HEK293 (cell line): Measurements from ENCODE around the gene SLC34A3.

Experiments
- CTCF ChIA-PET: fragments of 350-600 bp; formaldehyde crosslinking; extraction: SDS; loops from one replicate; lab custom pipeline; 2021; ENCODE audit warnings: antibody characterized with exemption; lab: Yijun Ruan, JAX
- POLR2A ChIA-PET: fragments of 300-600 bp; formaldehyde crosslinking; extraction: SDS; loops from one replicate; lab custom pipeline; 2020; ENCODE audit warnings: antibody characterized with exemption, inconsistent platforms; lab: Yijun Ruan, JAX
- H3K27ac ChIP-seq: fragments of 200-500 bp; sonication (Bioruptor generic); 2 replicates; pipeline ENCODE4 v1.5.1; 2014; ENCODE audit warnings: low read depth, low read length, control low read depth, inconsistent platforms; ENCODE audit errors: extremely low read depth
- H3K36me3 ChIP-seq, 2 experiments: fragments of 200-500 bp in 1 of 2; sonication (Bioruptor generic) in 1 of 2; 1 replicate in 1 of 2; 2 replicates in 1 of 2; pipeline ENCODE4 v1.5.1; 2014 to 2017; ENCODE audit warnings: inconsistent platforms in 2 of 2, low read length in 2 of 2; ENCODE audit not compliant: control insufficient read depth in 2 of 2, insufficient read depth in 1 of 2
- H3K4me1 ChIP-seq: fragments of 200-500 bp; sonication (Bioruptor generic); 2 replicates; pipeline ENCODE4 v1.5.1; 2014; ENCODE audit warnings: mild to moderate bottlenecking, low read length, inconsistent platforms; ENCODE audit not compliant: control insufficient read depth, insufficient read depth
- H3K4me3 ChIP-seq: 2 replicates; pipeline ENCODE4 v1.5.1; 2011; ENCODE audit warnings: low read depth, mild to moderate bottlenecking, control low read depth, low read length, moderate library complexity
- H3K9me3 ChIP-seq: fragments of 200-500 bp; sonication (Bioruptor generic); 2 replicates; pipeline ENCODE4 v1.5.1; 2014; ENCODE audit warnings: low read depth, low read length, inconsistent platforms; ENCODE audit not compliant: control insufficient read depth, insufficient read depth
- AEBP2 ChIP-seq: fragments of 450-650 bp; formaldehyde crosslinking; IDR thresholded peaks from 2 replicates; pipeline ENCODE4 v1.5.1; 2016; ENCODE audit warnings: missing biosample characterization, missing genetic modification characterization, borderline replicate concordance
- BCL11B ChIP-seq: fragments of 450-650 bp; formaldehyde crosslinking; IDR thresholded peaks from 2 replicates; pipeline ENCODE4 v1.5.1; 2016; ENCODE audit warnings: low read depth, missing biosample characterization, missing genetic modification characterization
- GLI4 ChIP-seq: fragments of 450-650 bp; formaldehyde crosslinking; IDR thresholded peaks from 2 replicates; pipeline ENCODE4 v1.5.1; 2016; ENCODE audit warnings: missing biosample characterization, missing genetic modification characterization
- HIC1 ChIP-seq: fragments of 450-650 bp; formaldehyde crosslinking; IDR thresholded peaks from 2 replicates; pipeline ENCODE4 v1.5.1; 2016; ENCODE audit warnings: missing biosample characterization, missing genetic modification characterization
- HOXC10 ChIP-seq: sonication (generic); formaldehyde crosslinking; IDR thresholded peaks from 2 replicates; pipeline ENCODE4 v1.8.1; 2023; ENCODE audit warnings: mild to moderate bottlenecking, missing genetic modification reagents
- HOXD13 ChIP-seq: sonication (generic); formaldehyde crosslinking; IDR thresholded peaks from 2 replicates; pipeline ENCODE4 v1.8.0; 2022; ENCODE audit warnings: missing genetic modification reagents, borderline replicate concordance
- PRDM1 ChIP-seq: fragments of 450-650 bp; formaldehyde crosslinking; IDR thresholded peaks from 2 replicates; pipeline ENCODE4; 2016; ENCODE audit warnings: missing biosample characterization, missing genetic modification characterization
- SP2 ChIP-seq: fragments of 450-650 bp; formaldehyde crosslinking; IDR thresholded peaks from 2 replicates; pipeline ENCODE4 v1.5.1; 2016; ENCODE audit warnings: missing biosample characterization, missing genetic modification characterization
- TRIM28 ChIP-seq: IDR thresholded peaks from 2 replicates; pipeline ENCODE4 v1.6.1; 2011; ENCODE audit warnings: low read length, control low read depth, borderline replicate concordance
- WT1 ChIP-seq: fragments of 450-650 bp; formaldehyde crosslinking; IDR thresholded peaks from 2 replicates; pipeline ENCODE4 v1.5.1; 2016; ENCODE audit warnings: missing biosample characterization, missing genetic modification characterization
- ZBTB48 ChIP-seq: fragments of 450-650 bp; formaldehyde crosslinking; IDR thresholded peaks from 2 replicates; pipeline ENCODE4 v1.5.1; 2016; ENCODE audit warnings: missing biosample characterization, missing genetic modification characterization
- ZBTB8A ChIP-seq: fragments of 450-650 bp; formaldehyde crosslinking; IDR thresholded peaks from 2 replicates; pipeline ENCODE4 v1.5.1; 2016; ENCODE audit warnings: missing biosample characterization, missing genetic modification characterization
- ZFP3 ChIP-seq: fragments of 450-650 bp; formaldehyde crosslinking; IDR thresholded peaks from 2 replicates; pipeline ENCODE4 v1.5.1; 2016; ENCODE audit warnings: low read depth, missing biosample characterization, missing genetic modification characterization
- ZNF175 ChIP-seq: fragments of 450-650 bp; formaldehyde crosslinking; IDR thresholded peaks from 2 replicates; pipeline ENCODE4 v1.5.1; 2016; ENCODE audit warnings: missing biosample characterization, missing genetic modification characterization
- ZNF214 ChIP-seq: fragments of 450-650 bp; formaldehyde crosslinking; IDR thresholded peaks from 2 replicates; pipeline ENCODE4 v1.5.1; 2017; ENCODE audit warnings: missing biosample characterization, mild to moderate bottlenecking, missing genetic modification characterization, borderline replicate concordance
- ZNF394 ChIP-seq: fragments of 450-650 bp; formaldehyde crosslinking; IDR thresholded peaks from 2 replicates; pipeline ENCODE4 v1.5.1; 2016; ENCODE audit warnings: missing biosample characterization, missing genetic modification characterization, mild to moderate bottlenecking, moderate library complexity, borderline replicate concordance
- ZNF423 ChIP-seq: fragments of 450-650 bp; formaldehyde crosslinking; IDR thresholded peaks from 2 replicates; pipeline ENCODE4 v1.5.1; 2016; ENCODE audit warnings: missing biosample characterization, missing genetic modification characterization
- ZNF426 ChIP-seq: fragments of 450-650 bp; formaldehyde crosslinking; IDR thresholded peaks from 2 replicates; pipeline ENCODE4 v1.5.1; 2017; ENCODE audit warnings: missing biosample characterization, missing genetic modification characterization, mild to moderate bottlenecking, inconsistent platforms, moderate library complexity
- ZNF518A ChIP-seq: fragments of 450-650 bp; formaldehyde crosslinking; conservative IDR thresholded peaks from 2 replicates; pipeline ENCODE4 v1.5.1; 2016; ENCODE audit warnings: low read depth, missing biosample characterization, missing genetic modification characterization
- ZNF571 ChIP-seq: fragments of 450-650 bp; formaldehyde crosslinking; IDR thresholded peaks from 2 replicates; pipeline ENCODE4 v1.5.0; 2017; ENCODE audit warnings: missing biosample characterization, missing genetic modification characterization
- ZNF580 ChIP-seq: fragments of 450-650 bp; formaldehyde crosslinking; IDR thresholded peaks from 2 replicates; pipeline ENCODE4 v1.5.1; 2016; ENCODE audit warnings: missing biosample characterization, missing genetic modification characterization
- ZNF585B ChIP-seq: fragments of 450-650 bp; formaldehyde crosslinking; IDR thresholded peaks from 2 replicates; pipeline ENCODE4 v1.5.1; 2016; ENCODE audit warnings: missing biosample characterization, missing genetic modification characterization
- ZNF654 ChIP-seq: fragments of 450-650 bp; formaldehyde crosslinking; IDR thresholded peaks from 2 replicates; pipeline ENCODE4 v1.5.1; 2016; ENCODE audit warnings: low read depth, missing biosample characterization, missing genetic modification characterization
- ZNF660 ChIP-seq: fragments of 450-650 bp; IDR thresholded peaks from 2 replicates; pipeline ENCODE4 v1.5.1; 2018; ENCODE audit warnings: missing biosample characterization, mild to moderate bottlenecking, missing genetic modification characterization
- ZNF701 ChIP-seq: fragments of 450-650 bp; formaldehyde crosslinking; IDR thresholded peaks from 2 replicates; pipeline ENCODE4 v1.5.1; 2016; ENCODE audit warnings: missing biosample characterization, missing genetic modification characterization
- ZNF704 ChIP-seq: fragments of 450-650 bp; formaldehyde crosslinking; IDR thresholded peaks from 2 replicates; pipeline ENCODE4 v1.5.1; 2016; ENCODE audit warnings: missing biosample characterization, missing genetic modification characterization
- ZNF707 ChIP-seq: fragments of 450-650 bp; formaldehyde crosslinking; IDR thresholded peaks from 2 replicates; pipeline ENCODE4 v1.5.1; 2016; ENCODE audit warnings: missing biosample characterization, missing genetic modification characterization

Gene SLC34A3

GRCh38 chr9:137236238-137236935 lies 5.7 kb downstream of the SLC34A3 start (continued):
- TF ChIP-seq ZNF518A (tag by site-specific recombination) (no peak), ZNF426 (no peak), ZNF701 (tag by site-specific recombination) (no peak), ZNF175 (tag by site-specific recombination) (no peak), ZNF704 (tag by site-specific recombination) (no peak), SP2 (tag by site-specific recombination) (peak; percentile 44), ZNF571 (tag by site-specific recombination) (no peak), ZNF214 (tag by site-specific recombination) (no peak), ZNF654 (no peak; the same call in 1 of the 2 replicates), PRDM1 (tag by site-specific recombination) (no peak), HIC1 (tag by site-specific recombination) (no peak), HOXC10 (CRISPR knock-in tag) (no peak)

GRCh38 chr9:137236936-137237421 lies 6.3 kb downstream of the SLC34A3 start:
- CTCF ChIA-PET, result interaction anchor here (0.6 to 3.4 kb wide), 82 partner anchors 8 to 500 kb away, joined by 3 to 45 read pairs (median 5); partner anchors contain the start of genes ANAPC2, CYSRT1, DPH7 and LCN8
- Histone ChIP-seq H3K4me3 (no peak overlapping the region; the same call in 1 of the 2 replicates), H3K27ac (no peak overlapping the region), H3K36me3 (peaks cover 0 to 11% of the 10 kb centered on the region in 2 experiments; a peak in 1 of 3 replicates), H3K9me3 (no peaks in the 10 kb centered on the region), H3K4me1 (peaks cover 3% of the 10 kb centered on the region; the same call in 1 of the 2 replicates)
- POLR2A ChIA-PET, result interaction anchor here (0.5 to 11.5 kb wide), 22 partner anchors 8 to 190 kb away, joined by 3 to 336 read pairs (median 4); partner anchors contain the start of genes ANAPC2, CYSRT1, EXD3 and MAN1B1
- TF ChIP-seq ZBTB8A (tag by site-specific recombination) (0 out of 2 replicates have a peak, but pooled peaks have one; percentile 39), ZFP3 (tag by site-specific recombination) (no peak), AEBP2 (tag by site-specific recombination) (no peak), GLI4 (tag by site-specific recombination) (peak; percentile 10; the same call in 1 of the 2 replicates), ZNF660 (no peak), HOXD13 (CRISPR knock-in tag) (no peak), BCL11B (tag by site-specific recombination) (no peak), ZNF394 (no peak), ZNF175 (tag by site-specific recombination) (no peak), ZNF423 (tag by site-specific recombination) (0 out of 2 replicates have a peak, but pooled peaks have one; percentile 7), ZNF585B (tag by site-specific recombination) (no peak), ZNF707 (tag by site-specific recombination) (no peak), ZNF580 (tag by site-specific recombination) (no peak), TRIM28 (no peak), WT1 (tag by site-specific recombination) (no peak), ZBTB48 (0 out of 2 replicates have a peak, but pooled peaks have one; percentile 1)
